K562 (cell line): ENCODE measurements around the gene RBPJ. TPM values are rescaled to one million over a fixed set of nuclear protein-coding genes. Genes with fewer than 3 reads are reported as not detected.

Source experiments
- ATAC-seq: fragments of 200-7000 bp; cut with Tn5 transposase; 3 replicates; pipeline ENCODE4 v1.9.1; 2020; ENCODE audit warnings: moderate library complexity
- BruUV-seq: library from RNA; stranded (reverse); fragments of 400-500 nt; replicated peaks from 2 replicates; lab custom pipeline; 2021; lab: Mats Ljungman, UMichigan
- CTCF ChIA-PET: fragments of 300-600 bp; formaldehyde crosslinking; extraction: SDS; loops from one replicate; lab custom pipeline; 2021; ENCODE audit warnings: low intra/inter-chr PET ratio; lab: Yijun Ruan, JAX
- POLR2A ChIA-PET: fragments of 300-600, 350-650 bp; sonication (Branson Sonifier 250); formaldehyde crosslinking; extraction: SDS; loops from one replicate; lab custom pipeline; 2021; ENCODE audit warnings: antibody characterized with exemption, inconsistent platforms; lab: Yijun Ruan, JAX
- DNase-seq, 4 experiments: peaks; one replicate each; pipeline versions ENCODE4 v3.0.0 to v3.0.0-alpha.2; 2011 to 2018; ENCODE audit warnings: low spot score in 3 of 4, mixed read lengths in 3 of 4; ENCODE audit errors: extremely low read depth in 1 of 4
- FAIRE-seq: peaks from 2 replicates; lab custom pipeline; 2011; peaks lifted over from hg19 to GRCh38; lab: Jason Lieb, UNC
- H2AFZ ChIP-seq: 2 replicates; pipeline ENCODE4 v1.6.0; 2011; ENCODE audit warnings: low read depth, low read length, control low read depth, inconsistent platforms
- H3K27ac ChIP-seq: fragments of 200-600 bp; 3 replicates; pipeline ENCODE4 v1.8.0; 2011; ENCODE audit warnings: low read depth, mild to moderate bottlenecking, control low read depth, inconsistent platforms, low read length, moderate library complexity, mixed read lengths; ENCODE audit errors: extremely low read depth
- H3K27me3 ChIP-seq, 2 experiments: fragments of 300-600 bp in 1 of 2; 2 replicates in 1 of 2; 3 replicates in 1 of 2; pipeline versions ENCODE4 v1.6.0 to v1.8.0; 2011; ENCODE audit warnings: inconsistent platforms in 2 of 2, low read length in 2 of 2, mild to moderate bottlenecking in 1 of 2, mixed read lengths in 1 of 2, moderate library complexity in 1 of 2; ENCODE audit not compliant: control insufficient read depth in 2 of 2, insufficient read depth in 2 of 2
- H3K36me3 ChIP-seq: fragments of 300-600 bp; 3 replicates; pipeline ENCODE4 v1.8.0; 2011; ENCODE audit warnings: mild to moderate bottlenecking, low read length, inconsistent platforms; ENCODE audit not compliant: control insufficient read depth, insufficient read depth
- H3K4me1 ChIP-seq, 2 experiments: fragments of 200-600 bp in 1 of 2; replicated peaks in 1 of 2; 2 replicates in 1 of 2; 3 replicates in 1 of 2; pipeline versions ENCODE4 v1.5.1 to v1.8.0; 2011; ENCODE audit warnings: inconsistent platforms in 2 of 2, low read length in 2 of 2, mild to moderate bottlenecking in 1 of 2, mixed read lengths in 1 of 2, moderate library complexity in 1 of 2; ENCODE audit not compliant: control insufficient read depth in 2 of 2, insufficient read depth in 2 of 2
- H3K4me2 ChIP-seq: 2 replicates; pipeline ENCODE4 v1.6.1; 2011; ENCODE audit warnings: low read length, control low read depth, inconsistent platforms, mixed read lengths; ENCODE audit not compliant: insufficient read depth
- H3K4me3 ChIP-seq: fragments of 200-600 bp; sonication (generic), shearing (Covaris generic); 2 replicates; pipeline ENCODE4 v1.5.1; 2016; ENCODE audit warnings: control low read depth, inconsistent platforms
- H3K79me2 ChIP-seq: fragments of 200-600 bp; 3 replicates; pipeline ENCODE4 v1.8.0; 2011; ENCODE audit warnings: low read length, inconsistent platforms; ENCODE audit not compliant: control insufficient read depth, insufficient read depth
- H3K9ac ChIP-seq, 2 experiments: 2 replicates each; pipeline versions ENCODE4 v1.6.0 to v1.6.1; 2011; ENCODE audit warnings: low read depth in 2 of 2, low read length in 2 of 2, control low read depth in 1 of 2, inconsistent platforms in 1 of 2, mild to moderate bottlenecking in 1 of 2, mixed read lengths in 1 of 2; ENCODE audit not compliant: insufficient read depth in 1 of 2
- H3K9me1 ChIP-seq: one replicate; pipeline ENCODE4 v1.6.0; 2011; ENCODE audit warnings: inconsistent platforms, mild to moderate bottlenecking, low read length, moderate library complexity; ENCODE audit not compliant: control insufficient read depth, insufficient read depth
- H3K9me3 ChIP-seq: replicated peaks from 2 replicates; pipeline ENCODE4 v1.5.1; 2011; ENCODE audit warnings: low read depth, low read length, inconsistent platforms; ENCODE audit not compliant: control insufficient read depth, insufficient read depth
- H4K20me1 ChIP-seq: replicated peaks from 2 replicates; pipeline ENCODE4 v1.6.1; 2011; ENCODE audit warnings: low read length, inconsistent platforms, mixed read lengths; ENCODE audit not compliant: control insufficient read depth, insufficient read depth
- KLF13 ChIP-seq: fragments of 450-650 bp; IDR thresholded peaks from 2 replicates; pipeline ENCODE4 v1.6.1; 2016; ENCODE audit warnings: missing genetic modification characterization, low read depth, mild to moderate bottlenecking, missing compliant biosample characterization, moderate library complexity, borderline replicate concordance
- MED1 ChIP-seq: sonication (generic); formaldehyde crosslinking; IDR thresholded peaks from 2 replicates; pipeline ENCODE4 v1.8.1; 2023; ENCODE audit warnings: missing genetic modification reagents, borderline replicate concordance
- ZNF124 ChIP-seq: sonication (generic); formaldehyde crosslinking; IDR thresholded peaks from 2 replicates; pipeline ENCODE4 v1.8.1; 2022; ENCODE audit warnings: missing genetic modification reagents
- WGBS: fragments of 100-300 bp; shearing (Covaris generic); methylation state at CpG from one replicate; pipeline ENCODE4 v1.1.6; 2016; ENCODE audit warnings: low coverage, mixed read lengths; ENCODE audit not compliant: insufficient coverage; ENCODE audit errors: missing lambda C conversion rate; 5-methylcytosine and 5-hydroxymethylcytosine counted together
- in situ Hi-C: fragments of 300-500 bp; cut with MboI; formaldehyde crosslinking; loops from 4 replicates; pipeline ENCODE4 v1.15.0; 2018; ENCODE audit warnings: inconsistent platforms, mixed read lengths
- intact Hi-C: fragments of 100-400 bp; cut with micrococcal nuclease; formaldehyde crosslinking; loops from 2 replicates; pipeline ENCODE4 v1.14.2; 2022
- polyA plus RNA-seq, 8 experiments: library from polyadenylated mRNA; depleted of rRNA in 4 of 8; stranded (reverse) in 5 of 8; unstranded in 3 of 8; fragments of >200 nt; fragmentation: Nextera tagmentation in 2 of 8; fragmentation: Illumina TruSeq in 1 of 8; extraction: Ambion mirVana in 2 of 8; extraction: Trizol in 1 of 8; gene quantifications; 2 replicates each; pipeline versions ENCODE4 v1.2.1 to v1.2.3, GENCODE V29; 2011 to 2014; ENCODE audit warnings: inconsistent platforms in 1 of 8, missing spikeins in 1 of 8
- total RNA-seq, 7 experiments: library from RNA; depleted of rRNA in 6 of 7; stranded (reverse); fragments of >200 nt in 6 of 7; fragmentation: Illumina TruSeq in 2 of 7; extraction: Trizol in 2 of 7; gene quantifications; 2 replicates each; pipeline versions ENCODE4 v1.2.1 to v1.2.3, GENCODE V29; 2011 to 2021; ENCODE audit warnings: low replicate concordance in 1 of 7
- TF ChIP-seq, protein P1 (sequence below): fragments of 450-650 bp; IDR thresholded peaks from 2 replicates; pipeline ENCODE4 v1.6.1; 2016
- TF ChIP-seq, protein P2 (sequence below): fragments of 450-650 bp; formaldehyde crosslinking; conservative IDR thresholded peaks from 2 replicates; pipeline ENCODE4 v1.4.0; 2022; ENCODE audit warnings: mild to moderate bottlenecking, missing genetic modification characterization

The RBPJ gene
- total and polyA plus RNA-seq, 9 of the 15 experiments (the other 6 are each of a cell fraction or from before 2014, with no cell fraction given) = 17.2 to 49.4 (median 33.8) TPM

DNA sequence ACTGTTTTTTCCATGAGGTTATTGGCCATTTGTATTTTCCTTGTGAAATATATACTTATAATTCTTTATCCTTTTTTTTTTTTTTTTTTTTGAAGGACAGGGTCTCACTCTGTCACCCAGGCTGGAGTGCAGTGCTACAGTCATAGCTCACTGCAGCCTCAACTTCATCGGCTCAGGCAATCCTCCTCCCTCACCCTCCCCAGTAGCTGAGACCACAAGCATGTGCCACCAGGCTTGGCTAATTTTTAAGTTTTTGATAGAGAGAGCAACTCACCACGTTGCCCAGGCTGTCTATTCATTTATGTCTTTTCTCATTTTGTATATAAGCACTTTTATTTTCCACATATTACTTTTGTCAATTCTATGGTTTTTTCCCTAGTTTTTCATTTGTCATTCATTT, 16.8 kb downstream of the RBPJ start:
- Histone ChIP-seq H3K27me3 (no peaks in the 10 kb centered on the region), H3K4me1 (peaks cover 0 to 8% of the 10 kb centered on the region in 2 experiments; a peak in 2 of 5 replicates), H3K79me2 (peaks cover 63% of the 10 kb centered on the region), H3K4me3 (no peak overlapping the region), H4K20me1 (peaks cover 17% of the 10 kb centered on the region), H3K9me3 (no peaks in the 10 kb centered on the region), H3K36me3 (no peaks in the 10 kb centered on the region), H3K27ac (no peak overlapping the region), H3K4me2 (no peak overlapping the region), H3K9ac (no peak overlapping the region), H3K9me1 (no peaks in the 10 kb centered on the region), H2AFZ (no peak overlapping the region)
- no peak for ATAC-seq
- BruUV-seq = no TSS peak
- WGBS = 55% methylated on average over 2 of the region's 2 CpGs
- in situ Hi-C loops (no loop called here), intact Hi-C loops (no loop called here)
- ChIA-PET POLR2A (interaction anchor here (0.7 kb wide), 1 partner anchor 52 kb away, joined by 4 read pairs; no protein-coding TSS in a partner anchor), CTCF (no interaction called here)
- TF ChIP-seq KLF13 (tag) (no peak), ZNF124 (CRISPR knock-in tag) (no peak), MED1 (no peak)
- TF ChIP-seq, protein P1, sequence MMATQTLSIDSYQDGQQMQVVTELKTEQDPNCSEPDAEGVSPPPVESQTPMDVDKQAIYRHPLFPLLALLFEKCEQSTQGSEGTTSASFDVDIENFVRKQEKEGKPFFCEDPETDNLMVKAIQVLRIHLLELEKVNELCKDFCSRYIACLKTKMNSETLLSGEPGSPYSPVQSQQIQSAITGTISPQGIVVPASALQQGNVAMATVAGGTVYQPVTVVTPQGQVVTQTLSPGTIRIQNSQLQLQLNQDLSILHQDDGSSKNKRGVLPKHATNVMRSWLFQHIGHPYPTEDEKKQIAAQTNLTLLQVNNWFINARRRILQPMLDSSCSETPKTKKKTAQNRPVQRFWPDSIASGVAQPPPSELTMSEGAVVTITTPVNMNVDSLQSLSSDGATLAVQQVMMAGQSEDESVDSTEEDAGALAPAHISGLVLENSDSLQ = no peak
- TF ChIP-seq, protein P2, sequence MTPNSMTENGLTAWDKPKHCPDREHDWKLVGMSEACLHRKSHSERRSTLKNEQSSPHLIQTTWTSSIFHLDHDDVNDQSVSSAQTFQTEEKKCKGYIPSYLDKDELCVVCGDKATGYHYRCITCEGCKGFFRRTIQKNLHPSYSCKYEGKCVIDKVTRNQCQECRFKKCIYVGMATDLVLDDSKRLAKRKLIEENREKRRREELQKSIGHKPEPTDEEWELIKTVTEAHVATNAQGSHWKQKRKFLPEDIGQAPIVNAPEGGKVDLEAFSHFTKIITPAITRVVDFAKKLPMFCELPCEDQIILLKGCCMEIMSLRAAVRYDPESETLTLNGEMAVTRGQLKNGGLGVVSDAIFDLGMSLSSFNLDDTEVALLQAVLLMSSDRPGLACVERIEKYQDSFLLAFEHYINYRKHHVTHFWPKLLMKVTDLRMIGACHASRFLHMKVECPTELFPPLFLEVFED (CRISPR knock-in tag) = no peak
- DNase-seq = no peak
- FAIRE-seq = no peak
